NCI-H1048 (cell line): ENCODE results near the gene WDR59.
"Not testable (repeated sequence)": the region's sequence is repeated elsewhere in the genome, so short reads cannot be mapped to it uniquely, and the experiment has no call there.

Source experiments
- DNase-seq: peaks from one replicate; lab custom pipeline; 2025; lab: John Stamatoyannopoulos, UW

Gene WDR59, protein sequence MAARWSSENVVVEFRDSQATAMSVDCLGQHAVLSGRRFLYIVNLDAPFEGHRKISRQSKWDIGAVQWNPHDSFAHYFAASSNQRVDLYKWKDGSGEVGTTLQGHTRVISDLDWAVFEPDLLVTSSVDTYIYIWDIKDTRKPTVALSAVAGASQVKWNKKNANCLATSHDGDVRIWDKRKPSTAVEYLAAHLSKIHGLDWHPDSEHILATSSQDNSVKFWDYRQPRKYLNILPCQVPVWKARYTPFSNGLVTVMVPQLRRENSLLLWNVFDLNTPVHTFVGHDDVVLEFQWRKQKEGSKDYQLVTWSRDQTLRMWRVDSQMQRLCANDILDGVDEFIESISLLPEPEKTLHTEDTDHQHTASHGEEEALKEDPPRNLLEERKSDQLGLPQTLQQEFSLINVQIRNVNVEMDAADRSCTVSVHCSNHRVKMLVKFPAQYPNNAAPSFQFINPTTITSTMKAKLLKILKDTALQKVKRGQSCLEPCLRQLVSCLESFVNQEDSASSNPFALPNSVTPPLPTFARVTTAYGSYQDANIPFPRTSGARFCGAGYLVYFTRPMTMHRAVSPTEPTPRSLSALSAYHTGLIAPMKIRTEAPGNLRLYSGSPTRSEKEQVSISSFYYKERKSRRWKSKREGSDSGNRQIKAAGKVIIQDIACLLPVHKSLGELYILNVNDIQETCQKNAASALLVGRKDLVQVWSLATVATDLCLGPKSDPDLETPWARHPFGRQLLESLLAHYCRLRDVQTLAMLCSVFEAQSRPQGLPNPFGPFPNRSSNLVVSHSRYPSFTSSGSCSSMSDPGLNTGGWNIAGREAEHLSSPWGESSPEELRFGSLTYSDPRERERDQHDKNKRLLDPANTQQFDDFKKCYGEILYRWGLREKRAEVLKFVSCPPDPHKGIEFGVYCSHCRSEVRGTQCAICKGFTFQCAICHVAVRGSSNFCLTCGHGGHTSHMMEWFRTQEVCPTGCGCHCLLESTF

DNA sequence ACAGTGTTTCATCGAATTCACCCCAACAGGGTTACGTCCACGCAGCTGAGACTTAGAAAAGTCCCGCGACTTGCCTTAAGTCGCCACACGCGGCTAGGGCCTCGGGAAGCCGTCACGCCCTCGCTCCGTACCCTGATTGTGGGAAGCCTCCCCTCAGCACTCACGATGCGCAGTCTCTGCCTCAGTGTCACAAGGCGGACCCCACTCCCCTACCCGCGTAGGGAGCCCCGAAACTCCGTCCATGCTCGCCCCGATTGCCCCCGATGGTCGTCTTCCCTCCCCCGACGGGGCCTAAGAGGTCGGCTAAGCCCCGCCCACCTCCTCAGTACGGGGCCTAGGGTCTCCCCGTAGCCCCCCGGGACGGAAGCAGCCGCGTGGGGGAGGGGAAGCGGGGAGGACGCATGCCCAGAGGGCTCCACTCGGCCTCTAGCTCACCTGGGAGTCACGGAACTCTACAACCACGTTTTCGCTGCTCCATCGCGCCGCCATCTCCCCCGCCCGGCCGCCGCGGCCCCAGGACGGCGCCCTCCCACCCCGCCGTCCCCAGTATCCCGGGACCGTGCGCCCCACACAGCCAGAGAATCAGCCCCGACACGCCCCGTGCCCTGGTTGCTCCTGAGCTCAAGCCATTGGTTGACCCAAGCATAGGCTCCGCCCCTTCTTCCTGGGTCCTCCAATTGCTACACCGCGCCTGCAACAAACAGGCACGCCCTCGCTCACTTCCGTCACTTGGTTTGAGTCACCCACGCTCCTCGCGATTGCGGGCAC is at the start of gene WDR59:
Gene WDR59 (minus strand): TSS at position 595 of the 768 bp plus-strand sequence. CDS start 106 bp downstream, at position 489.
- DNase-seq: peak; percentile 95

DNA sequence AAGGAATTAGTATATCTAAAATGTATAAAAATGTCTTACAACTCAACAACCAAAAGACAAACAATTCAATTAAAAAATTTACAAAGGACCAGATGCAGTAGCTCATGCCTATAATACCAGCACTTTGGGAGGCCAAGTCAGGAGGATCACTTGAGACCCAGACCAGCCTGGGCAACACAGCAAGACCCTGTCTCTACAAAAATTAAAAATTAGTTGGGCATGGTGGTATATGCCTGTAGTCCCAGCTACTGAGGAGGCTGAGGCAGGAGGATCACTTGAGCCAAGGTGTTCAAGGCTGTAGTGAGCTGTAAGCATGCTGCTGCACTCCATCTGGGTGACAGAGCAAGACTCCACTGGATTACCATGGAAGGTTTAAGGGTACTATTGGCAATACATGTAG is 47.7 kb upstream of the WDR59 start:
- DNase-seq: no peak

DNA sequence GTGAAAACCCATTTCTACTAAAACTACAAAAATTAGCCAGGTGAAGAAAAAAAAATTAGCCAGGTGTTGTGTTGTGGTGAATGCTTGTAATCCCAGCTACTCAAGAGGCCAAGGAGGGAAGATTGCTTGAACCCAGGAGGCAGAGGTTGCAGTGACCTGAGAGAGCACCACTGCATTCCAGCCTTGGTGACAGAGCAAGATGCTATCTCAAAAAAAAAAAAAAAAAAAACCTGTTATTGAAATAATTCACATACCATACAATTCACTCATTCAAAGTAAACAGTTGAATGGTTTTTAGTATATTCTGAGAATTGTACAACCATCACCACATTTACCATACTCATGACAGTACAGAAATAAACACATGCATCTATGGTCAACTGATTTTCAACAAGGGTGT is 44.9 kb upstream of the WDR59 start:
- no peak for DNase-seq

DNA sequence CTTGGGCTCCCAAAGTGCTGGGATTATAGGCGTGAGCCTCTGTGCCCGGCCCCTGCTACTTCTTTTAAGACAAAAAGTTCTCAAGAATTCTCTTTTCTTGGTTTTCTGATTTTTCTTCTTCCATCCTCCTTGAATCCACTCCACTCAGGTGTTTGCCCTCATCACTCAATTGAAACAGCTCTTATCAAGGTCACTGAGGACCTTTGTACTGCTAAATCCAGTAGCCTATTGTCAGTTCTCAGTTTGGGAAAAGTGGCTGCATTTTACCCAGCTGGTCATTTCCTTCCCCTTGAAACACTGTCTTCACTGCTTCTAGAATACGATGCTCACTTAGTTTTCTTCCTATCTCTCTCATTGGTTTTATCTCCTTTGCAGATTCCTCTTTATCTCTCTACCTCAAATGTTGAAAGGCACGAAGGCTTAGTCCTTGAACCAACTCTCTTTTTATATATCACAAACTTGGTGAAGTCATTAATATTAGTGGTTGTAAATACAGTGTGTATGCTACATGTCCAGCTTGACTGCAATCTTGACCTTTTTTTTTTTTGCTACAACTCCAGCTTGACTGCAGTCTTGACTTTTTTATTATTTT is 43.7 kb upstream of the WDR59 start:
- no peak for DNase-seq

DNA sequence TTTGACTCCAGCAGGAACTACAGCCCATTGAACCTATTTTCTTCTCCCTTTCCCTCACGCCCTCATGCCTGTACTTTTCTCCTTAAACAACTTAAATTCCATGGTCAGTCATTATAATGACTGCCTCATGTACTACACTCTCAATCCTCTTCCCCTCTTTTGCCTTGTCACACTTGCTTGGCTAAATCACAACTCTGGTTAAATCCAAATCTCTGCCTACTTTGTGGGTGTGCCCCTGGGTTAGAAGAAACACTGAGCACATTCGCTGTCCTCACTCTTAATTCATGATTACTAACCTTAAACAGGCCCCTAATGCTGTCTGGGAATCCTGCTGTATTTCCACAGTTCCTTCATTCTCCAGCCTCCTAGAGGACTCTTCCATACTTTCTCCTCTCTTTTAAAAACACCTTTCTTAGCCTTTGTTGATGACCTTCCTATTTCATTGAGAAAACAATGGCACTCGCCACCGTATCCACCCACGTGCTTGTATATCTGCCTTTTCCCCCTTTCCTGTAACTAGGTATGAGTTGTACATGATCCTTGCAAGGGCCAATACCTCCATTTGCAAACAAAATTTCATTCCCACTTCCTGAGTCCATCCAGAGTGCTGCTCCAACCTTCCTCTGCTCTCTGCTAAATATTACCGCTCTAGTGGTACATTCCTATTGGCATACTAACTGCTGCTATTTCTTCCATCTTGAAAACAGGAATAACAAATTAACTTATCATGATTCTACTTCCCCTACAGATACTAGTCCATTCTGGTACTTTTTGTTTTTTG is 42.8 kb upstream of the WDR59 start:
- no peak for DNase-seq

DNA sequence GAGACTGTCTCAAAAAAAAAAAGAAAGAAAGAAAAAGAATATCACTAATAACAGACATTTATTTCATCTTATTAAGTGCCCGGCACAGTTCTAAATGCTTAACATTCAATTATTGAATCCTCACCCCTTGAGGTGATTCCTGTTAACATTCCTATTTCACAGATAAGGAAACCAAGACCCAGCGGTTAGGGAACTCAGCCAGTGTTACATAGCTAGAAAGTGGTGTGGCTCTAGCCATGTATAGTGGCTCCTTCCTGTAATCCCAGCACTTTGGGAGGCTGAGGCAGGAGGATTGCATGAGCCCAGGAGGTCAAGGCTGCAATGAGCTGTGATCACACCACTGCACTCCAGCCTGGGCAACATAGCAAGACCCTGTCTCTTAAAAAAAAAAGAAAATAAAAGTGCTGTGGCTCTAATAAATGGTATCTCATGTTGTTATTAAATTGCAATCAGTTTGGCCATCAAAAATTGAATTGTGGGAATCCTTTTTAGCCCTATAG is 42.0 kb upstream of the WDR59 start:
- DNase-seq: no peak

DNA sequence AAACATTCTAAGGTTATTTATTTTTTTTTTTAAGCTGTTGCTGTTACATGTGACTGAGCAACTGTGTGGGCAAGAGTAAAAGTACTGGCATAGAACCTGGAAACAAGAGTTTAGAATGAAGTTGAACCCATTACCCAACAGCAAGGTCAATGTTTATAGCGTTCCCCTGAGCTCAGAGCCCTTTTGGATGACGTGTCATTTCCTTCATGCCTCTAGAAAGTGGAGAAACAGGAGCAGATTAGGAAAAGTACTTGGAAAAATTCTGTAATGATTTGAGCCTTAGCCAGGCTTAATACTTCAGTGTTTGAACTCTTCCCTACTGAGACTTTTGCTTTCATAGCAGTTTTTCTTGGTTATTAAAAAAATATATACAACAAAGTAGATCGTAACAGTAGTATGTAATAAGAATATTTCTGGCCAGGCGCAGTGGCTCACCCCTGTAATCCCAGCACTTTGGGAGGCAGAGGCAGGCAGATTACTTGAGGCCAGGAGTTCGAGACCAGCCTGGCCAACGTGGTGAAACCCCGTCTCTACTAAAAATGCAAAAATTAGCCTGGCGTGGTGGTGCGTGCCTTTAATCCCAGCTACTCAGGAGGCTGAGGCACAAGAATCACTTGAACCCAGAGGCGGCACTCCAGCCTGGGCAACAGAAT is 41.4 kb upstream of the WDR59 start:
- DNase-seq: not testable (repeated sequence)

DNA sequence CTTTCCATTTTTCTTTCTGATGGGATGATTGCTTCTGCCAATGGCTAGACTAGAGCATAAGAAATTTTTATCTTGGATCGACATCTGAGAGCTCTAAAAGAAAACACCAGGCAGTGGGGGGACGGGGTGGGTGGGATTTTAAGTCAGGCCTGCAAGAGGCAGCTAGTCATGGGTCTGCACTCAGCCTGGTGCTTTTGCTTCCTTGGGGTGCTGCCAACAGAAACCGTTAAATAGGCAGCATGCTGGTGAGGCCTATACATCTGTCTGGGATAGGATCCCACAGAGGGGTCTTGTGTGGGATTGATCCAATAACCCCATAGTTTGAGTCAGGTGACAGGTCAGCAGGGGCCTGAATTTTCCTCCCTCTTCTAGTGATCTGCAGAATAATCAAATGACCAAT is 40.8 kb upstream of the WDR59 start:
- no peak for DNase-seq

DNA sequence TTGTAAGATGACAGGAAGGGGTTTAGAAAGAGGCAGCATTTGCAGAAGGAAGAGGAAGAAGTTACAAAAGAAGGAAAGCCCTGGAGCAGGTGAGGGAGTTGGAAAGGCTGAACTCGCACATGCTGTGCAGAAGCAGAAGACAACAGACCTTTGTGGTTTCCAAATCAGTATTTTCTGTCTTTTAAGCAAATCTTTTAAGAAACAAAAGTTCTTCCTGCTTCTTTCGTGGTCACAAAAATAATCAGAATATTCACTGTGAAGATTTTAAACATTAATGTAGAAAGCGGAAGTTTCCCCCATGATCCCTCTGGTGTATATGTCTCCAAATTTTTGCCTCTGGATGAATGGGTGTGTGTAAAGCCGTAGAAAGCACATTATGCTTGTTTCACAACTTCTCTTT is 39.7 kb upstream of the WDR59 start:
- no peak for DNase-seq

DNA sequence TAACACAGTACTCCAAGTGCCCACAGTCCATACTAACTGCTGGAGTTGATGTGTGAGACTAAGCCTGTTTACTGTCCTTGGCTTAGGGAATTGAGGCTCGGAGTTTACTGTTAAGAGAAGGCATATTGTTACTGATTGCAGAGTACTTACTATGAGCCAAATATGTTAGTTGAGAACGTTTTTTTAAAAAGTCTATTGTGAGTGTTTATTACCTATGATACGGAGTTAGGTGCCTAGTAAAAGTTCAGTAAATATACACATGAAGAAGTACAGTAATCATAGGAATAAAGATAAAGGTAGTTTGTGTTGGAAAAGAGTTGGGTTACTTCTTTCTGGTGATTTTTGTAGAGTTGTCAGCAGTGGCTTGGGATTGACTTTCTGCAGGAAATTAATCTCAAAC is 39.3 kb upstream of the WDR59 start:
- DNase-seq: no peak

DNA sequence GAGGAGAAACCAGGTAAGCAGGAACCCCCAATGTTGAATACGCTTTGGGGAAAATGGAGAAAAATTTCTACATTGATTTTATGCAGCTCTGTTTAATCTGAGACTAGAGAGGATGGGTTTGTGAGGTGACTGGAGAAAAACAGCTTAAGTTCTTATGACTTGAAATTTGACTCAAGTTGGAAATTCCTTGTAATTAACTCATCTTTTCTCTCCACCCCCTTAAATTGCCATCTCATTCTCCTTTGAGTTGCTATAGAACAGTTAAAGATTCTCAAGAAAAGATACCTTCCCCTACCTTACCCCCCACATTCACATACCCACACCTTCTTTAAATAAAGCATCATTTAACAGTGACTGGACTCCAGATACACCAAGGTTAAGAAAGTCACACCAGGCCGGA is 38.1 kb upstream of the WDR59 start:
- no peak for DNase-seq

DNA sequence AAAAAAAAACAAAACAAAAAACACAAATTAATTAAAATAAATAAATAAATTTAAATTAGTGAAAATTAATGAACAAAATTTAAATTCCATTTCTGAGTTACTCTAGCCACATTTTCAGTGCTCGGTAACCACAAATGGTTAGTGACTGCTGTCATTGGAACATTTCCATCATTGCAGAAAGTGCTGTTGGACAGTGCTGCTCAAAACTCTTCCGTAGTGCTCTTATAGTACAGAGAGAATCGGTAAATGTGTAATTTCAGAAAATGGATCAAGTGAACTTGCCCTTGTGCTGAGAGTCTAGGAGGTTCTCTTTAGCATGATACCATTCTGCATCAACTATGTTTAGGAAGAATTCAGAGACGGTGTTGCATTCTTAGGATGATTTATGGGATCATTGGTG is 37.6 kb upstream of the WDR59 start:
- DNase-seq: no peak

DNA sequence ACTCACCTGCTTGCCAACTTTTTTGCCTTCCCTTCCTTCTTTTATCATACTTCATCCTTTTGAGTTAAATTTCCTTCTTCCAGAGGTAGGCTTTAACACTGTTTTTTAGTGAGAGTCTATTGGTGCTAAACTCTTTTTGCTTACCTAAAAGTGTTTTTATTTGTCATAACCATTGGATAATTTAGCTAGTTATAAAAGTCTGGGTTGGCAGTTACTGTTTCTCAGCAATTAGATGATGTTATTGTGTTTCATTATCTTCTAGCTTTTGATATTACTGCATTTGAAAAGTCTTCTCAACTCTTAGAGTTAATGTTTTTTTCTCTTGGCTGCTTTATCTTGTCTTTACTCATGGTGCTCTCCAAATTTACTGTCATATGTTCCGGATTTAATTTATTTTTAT is 36.5 kb upstream of the WDR59 start:
- no peak for DNase-seq

DNA sequence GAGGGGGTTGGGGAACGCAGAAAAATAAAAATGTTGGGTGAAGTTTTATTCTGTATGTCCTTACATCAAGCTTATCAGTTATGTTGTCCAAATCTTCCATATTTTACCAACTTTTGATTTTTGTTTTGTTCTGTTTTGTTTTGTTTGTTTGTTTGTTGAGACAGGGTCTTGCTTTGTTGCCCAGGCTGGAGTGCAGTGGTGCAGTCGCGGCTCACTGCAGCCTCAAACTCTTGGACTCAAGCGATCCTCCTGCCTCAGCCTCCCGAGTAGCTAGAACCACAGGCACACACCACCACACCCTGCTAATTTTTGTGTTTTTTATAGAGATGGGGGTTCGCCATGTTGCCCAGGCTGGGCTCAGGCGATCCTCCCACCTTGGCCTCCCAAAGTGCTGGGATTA is 34.7 kb upstream of the WDR59 start:
- no peak for DNase-seq

DNA sequence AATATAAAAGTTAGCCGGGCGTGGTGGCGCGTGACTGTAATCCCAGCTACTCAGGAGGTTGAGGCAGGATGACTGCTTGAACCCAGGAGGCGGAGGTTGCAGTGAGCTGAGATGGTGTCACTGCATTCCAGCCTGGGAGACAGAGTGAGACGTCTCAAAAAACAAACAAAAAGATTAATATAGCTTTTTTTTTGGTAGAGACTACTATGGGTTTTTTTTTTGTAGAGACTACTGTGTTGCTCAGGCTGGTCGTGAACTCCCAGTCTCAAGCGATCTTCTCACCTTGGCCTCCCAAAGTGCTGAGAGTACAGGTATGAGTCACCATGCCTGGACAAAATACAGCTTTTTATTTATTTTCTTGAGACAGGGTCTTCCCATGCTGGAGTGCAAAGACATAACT is 34.1 kb upstream of the WDR59 start:
- no peak for DNase-seq

DNA sequence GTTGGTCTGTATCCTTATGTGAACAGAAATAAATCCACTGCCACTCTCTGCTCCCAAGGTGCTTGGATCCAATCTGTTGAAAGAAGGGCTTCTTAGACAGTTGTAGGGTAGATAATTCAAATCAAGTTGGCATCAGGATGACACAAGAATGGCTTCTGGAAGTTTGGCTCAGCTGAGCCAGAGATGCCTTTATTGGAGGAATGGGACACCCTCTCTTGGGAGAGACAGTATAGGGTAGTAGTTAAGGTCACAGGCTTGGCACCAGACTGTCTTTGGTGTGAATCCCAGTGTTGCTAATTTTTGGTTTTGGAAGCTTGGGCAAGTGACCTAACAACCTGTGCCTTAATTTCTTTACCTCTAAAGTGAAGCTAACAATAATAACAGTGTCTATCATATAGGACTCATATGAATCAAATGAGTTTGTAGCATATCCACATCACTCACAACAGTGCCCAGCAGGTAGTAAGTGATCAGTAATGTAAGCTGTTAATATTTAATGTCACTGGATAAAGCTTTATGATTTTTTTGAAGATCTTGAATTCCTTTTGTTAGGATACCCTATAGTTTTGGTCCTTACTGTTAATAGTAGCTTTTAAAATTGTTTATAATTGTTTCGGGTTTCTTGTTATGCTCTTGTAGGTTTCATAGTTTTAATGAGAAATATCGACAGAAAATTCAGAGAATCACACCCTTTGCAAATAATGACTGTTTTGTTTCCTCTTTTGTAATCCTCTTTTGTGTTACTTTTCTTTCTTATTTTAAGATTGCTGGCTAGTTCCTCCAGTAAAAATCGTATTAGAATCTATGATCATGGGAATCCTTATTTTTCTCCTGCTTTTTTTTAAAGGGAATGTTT is 33.0 kb upstream of the WDR59 start:
- DNase-seq: no peak

DNA sequence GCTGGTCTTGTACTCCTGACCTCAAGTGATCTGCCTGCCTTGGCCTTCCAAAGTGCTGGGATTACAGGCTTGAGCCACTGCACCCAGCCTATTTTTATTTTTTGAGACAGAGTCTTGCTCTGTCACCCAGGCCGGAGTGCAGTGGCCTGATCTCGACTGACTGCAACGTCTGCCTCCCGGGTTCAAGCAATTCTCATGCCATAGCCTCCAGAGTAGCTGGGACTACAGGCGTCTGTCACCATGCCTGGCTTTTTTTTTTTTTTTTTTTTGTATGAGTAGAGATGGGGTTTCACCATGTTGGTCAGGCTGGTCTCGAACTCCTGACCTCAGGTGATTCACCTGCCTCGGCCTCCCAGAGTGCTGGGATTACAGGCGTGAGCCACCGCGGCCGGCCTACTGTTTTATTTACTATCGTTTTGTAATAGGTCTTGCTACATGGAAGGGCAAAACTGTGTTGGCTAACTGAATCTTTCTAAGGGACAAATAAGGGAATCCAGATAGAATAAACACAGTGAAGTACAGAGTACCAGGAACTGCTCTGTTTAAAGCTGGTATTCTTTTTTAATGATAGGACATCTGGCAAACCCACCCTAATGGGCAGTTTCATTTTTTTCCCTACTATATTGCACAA is 31.6 kb upstream of the WDR59 start:
- DNase-seq: not testable (repeated sequence)

DNA sequence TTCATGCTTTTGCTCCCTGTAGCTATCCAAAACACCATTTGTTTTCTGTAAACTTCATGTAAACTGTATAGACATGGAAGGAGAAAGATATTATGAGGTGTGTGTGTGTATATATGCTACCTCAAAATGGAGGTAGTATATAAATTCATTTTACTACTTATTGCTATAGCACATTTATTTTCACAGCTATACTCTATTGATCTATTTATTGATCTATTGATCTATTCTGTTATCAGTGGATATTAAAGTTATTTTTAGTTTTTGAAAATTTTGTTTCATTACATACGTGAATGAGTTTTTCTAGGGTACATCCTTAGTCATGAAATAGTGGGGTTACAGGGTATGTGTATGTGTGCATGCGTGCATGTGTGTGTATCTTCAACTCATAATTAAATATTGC is 29.4 kb upstream of the WDR59 start:
- DNase-seq: no peak

DNA sequence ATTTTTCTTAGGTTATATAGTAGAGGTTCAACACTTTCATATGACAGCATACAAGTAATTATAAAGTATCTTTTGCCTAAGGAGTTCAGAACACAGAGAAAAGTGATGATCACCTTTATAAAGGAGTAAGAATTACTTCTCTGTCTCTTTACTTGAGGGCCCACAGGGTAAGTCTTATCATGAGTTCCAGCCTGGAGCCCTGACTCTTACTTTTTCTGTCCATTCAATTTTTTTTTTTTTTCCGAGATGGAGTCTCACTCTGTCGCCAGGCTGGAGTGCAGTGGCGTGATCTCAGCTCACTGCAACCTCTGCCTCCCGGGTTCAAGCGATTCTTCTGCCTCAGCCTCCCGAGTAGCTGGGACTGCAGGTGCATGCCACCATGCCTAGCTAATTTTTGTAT is 28.2 kb upstream of the WDR59 start:
- DNase-seq: not testable (repeated sequence)
